GM06990 (cell line): ENCODE data around the gene TMIE.
"Not testable (repeated sequence)": the region's sequence is repeated elsewhere in the genome, so short reads cannot be mapped to it uniquely, and the experiment has no call there.

Source experiments
- DNase-seq: peaks from one replicate; pipeline ENCODE4 v3.0.0-alpha.2; 2011; ENCODE audit not compliant: insufficient read length; ENCODE audit errors: extremely low read depth
- H3K27me3 ChIP-seq: replicated peaks from 2 replicates; pipeline ENCODE4 v1.6.0; 2011; ENCODE audit warnings: low read length; ENCODE audit not compliant: control insufficient read depth, insufficient read depth
- H3K36me3 ChIP-seq: 2 replicates; pipeline ENCODE4 v1.5.1; 2011; ENCODE audit warnings: low read length; ENCODE audit not compliant: control insufficient read depth, insufficient read depth
- H3K4me3 ChIP-seq: replicated peaks from 2 replicates; pipeline ENCODE4 v1.5.1; 2011; ENCODE audit warnings: low read depth, mild to moderate bottlenecking, control low read depth, low read length
- TF ChIP-seq, protein P1 (sequence below): IDR thresholded peaks from 2 replicates; pipeline ENCODE4 v1.5.1; 2011; ENCODE audit warnings: low read length, control low read depth, mild to moderate bottlenecking, inconsistent platforms; ENCODE audit not compliant: insufficient read depth, poor library complexity, severe bottlenecking

The TMIE gene

DNA sequence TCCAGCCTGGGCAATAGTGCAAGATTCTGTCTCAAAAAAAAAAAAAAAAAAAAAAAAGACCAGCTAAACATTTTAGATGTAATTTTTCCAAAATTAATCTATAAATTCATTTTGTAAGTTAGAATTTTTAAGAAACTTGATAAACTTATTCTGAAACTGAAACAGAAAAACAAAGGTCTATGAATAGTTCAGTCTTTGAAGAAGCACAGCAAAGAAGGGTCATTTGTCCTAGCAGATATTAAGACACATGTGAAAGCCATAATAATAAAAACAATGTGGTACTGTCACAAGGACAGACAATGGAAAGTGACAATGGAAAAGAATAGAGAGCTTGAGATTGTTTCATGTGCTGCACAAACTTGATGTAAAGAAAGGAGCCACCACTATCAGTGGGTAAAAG lies 45.5 kb downstream of the TMIE start:
- H3K4me3 ChIP-seq, result no peak overlapping the region
- TF ChIP-seq, protein P1, sequence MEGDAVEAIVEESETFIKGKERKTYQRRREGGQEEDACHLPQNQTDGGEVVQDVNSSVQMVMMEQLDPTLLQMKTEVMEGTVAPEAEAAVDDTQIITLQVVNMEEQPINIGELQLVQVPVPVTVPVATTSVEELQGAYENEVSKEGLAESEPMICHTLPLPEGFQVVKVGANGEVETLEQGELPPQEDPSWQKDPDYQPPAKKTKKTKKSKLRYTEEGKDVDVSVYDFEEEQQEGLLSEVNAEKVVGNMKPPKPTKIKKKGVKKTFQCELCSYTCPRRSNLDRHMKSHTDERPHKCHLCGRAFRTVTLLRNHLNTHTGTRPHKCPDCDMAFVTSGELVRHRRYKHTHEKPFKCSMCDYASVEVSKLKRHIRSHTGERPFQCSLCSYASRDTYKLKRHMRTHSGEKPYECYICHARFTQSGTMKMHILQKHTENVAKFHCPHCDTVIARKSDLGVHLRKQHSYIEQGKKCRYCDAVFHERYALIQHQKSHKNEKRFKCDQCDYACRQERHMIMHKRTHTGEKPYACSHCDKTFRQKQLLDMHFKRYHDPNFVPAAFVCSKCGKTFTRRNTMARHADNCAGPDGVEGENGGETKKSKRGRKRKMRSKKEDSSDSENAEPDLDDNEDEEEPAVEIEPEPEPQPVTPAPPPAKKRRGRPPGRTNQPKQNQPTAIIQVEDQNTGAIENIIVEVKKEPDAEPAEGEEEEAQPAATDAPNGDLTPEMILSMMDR, result no peak
- no peak for DNase-seq
- no peaks in the 10 kb centered on the region for H3K36me3 ChIP-seq
- no peaks in the 10 kb centered on the region for H3K27me3 ChIP-seq

DNA sequence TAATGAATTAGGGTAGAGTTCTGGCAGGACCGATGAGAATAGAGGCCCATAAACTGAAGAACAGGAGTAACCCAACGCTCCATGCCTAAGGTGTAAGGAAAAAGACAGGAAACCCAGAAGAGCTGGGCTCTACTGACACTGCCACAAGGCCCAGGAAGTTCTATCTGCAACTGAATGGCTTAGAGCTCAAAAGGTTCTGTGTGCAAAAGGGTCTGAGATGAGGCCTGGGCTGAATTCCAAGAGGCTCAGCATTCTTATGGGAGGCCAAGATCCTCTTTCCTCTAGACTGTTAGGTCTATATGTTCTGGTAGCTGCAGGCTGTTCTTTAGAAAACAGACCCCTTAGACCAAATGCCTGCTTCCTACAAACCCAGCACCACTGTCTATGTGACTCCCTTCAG lies 47.0 kb downstream of the TMIE start:
- H3K4me3 ChIP-seq, result no peak overlapping the region
- H3K27me3 ChIP-seq, result no peaks in the 10 kb centered on the region
- H3K36me3 ChIP-seq, result no peaks in the 10 kb centered on the region
- DNase-seq, result no peak
- TF ChIP-seq, protein P1, result no peak

DNA sequence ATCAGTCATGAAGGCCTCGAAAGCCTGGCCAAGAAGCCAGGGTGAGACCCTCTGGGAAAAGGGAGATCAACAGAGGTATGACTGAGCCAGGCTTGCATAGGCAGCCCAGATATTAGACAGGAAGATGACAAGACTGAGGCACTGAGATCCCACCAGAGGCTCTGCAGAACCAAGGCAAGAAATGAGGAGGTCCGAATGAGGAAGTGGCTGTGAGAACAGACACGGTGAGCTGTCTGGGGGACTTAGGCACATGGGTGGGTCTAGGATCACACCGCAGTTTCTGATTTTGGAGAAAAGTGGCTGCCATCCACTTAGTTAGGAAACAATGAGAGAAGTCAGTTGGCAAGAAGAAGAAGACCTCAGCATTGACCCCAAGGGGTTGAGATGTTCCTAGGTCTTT lies 47.9 kb downstream of the TMIE start:
- DNase-seq, result no peak
- H3K4me3 ChIP-seq, result no peak overlapping the region
- no peaks in the 10 kb centered on the region for H3K27me3 ChIP-seq
- no peaks in the 10 kb centered on the region for H3K36me3 ChIP-seq
- TF ChIP-seq, protein P1, result no peak

DNA sequence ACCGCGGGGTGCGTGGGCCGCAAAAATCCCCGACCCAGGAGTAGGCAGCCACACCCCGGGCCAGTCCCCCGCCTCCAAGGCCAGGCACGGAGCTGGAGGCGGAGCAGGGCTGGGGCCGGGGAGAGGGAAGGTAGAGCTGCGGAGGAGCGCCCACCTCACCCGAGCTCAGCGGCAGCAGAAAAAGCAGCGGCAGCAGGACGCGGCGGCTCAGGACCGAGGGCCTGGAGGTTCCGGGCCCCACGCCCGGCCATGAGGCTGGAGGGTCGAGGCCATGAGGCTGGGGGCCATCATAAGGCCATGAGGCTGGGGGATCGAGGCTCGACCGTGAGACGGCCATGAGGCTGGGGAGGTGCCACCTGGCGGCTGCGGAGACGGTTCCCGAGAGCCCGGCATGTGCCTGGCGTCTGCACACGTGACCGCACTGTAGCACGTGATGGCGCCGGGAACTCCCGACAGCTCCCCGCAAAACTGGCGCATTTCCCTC lies 49.4 kb downstream of the TMIE start:
- Histone ChIP-seq H3K4me3 (no peak overlapping the region), H3K36me3 (no peaks in the 10 kb centered on the region), H3K27me3 (no peaks in the 10 kb centered on the region)
- DNase-seq, result no peak
- TF ChIP-seq, protein P1, result no peak

DNA sequence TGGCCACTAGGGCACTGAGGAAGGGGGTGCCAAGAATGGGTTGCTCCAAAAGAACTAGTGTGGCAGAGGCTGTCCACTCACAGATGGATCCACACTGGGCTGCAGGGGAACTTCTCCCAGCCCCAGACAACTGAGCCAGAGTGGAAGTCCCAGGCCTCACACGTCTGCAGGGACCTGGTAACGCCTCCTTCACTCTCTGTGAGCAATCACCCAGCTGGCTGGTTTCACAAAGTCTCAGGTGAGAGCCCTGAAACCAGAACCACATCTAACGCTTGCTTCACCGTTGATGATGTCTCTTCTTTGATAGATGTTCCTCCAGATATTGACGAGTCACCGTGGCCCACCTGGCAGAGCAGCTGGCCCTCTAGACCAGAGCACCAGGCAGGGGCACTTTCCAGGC lies 51.9 kb downstream of the TMIE start:
- not testable (repeated sequence) for H3K4me3 ChIP-seq, H3K36me3 ChIP-seq, H3K27me3 ChIP-seq, DNase-seq

DNA sequence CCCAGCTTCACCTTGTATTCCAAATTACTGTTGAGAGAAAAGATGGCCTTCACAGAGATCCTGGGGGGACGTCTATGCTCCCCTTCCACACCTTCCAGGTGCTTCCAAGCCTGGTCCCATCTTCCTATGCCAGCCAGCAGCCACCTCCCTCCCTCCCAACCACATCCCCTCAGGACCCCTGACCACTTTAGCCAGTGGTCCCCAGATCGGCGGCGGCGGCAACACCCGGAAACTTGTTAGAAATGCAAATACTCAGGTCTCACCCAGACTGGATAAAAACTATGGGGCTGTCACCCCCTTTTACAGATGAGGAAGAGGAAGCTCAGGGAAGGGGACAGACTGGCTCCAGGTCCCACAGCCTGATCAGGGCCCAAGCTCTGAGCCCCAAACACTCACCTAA lies 54.5 kb downstream of the TMIE start:
- Histone ChIP-seq H3K27me3 (no peaks in the 10 kb centered on the region), H3K4me3 (no peak overlapping the region), H3K36me3 (no peaks in the 10 kb centered on the region)
- no peak for DNase-seq
- TF ChIP-seq, protein P1, result no peak
